ENCODE measurements around the gene GRIA4. TPM values are rescaled to one million over a fixed set of nuclear protein-coding genes. Genes with fewer than 3 reads are reported as not detected.

Gene GRIA4
- not detected in 2 replicates for total RNA-seq (2021)
- Bru-seq, nascent RNA: percentile 0 among the genes with signal in this experiment
- not detected for BruChase-seq, experiment 1, labeled RNA remaining after a 2-hour chase
- BruChase-seq, experiment 2, labeled RNA remaining after a 6-hour chase: percentile 0 among the genes with signal in this experiment
- long read RNA-seq: 0 reads

DNA sequence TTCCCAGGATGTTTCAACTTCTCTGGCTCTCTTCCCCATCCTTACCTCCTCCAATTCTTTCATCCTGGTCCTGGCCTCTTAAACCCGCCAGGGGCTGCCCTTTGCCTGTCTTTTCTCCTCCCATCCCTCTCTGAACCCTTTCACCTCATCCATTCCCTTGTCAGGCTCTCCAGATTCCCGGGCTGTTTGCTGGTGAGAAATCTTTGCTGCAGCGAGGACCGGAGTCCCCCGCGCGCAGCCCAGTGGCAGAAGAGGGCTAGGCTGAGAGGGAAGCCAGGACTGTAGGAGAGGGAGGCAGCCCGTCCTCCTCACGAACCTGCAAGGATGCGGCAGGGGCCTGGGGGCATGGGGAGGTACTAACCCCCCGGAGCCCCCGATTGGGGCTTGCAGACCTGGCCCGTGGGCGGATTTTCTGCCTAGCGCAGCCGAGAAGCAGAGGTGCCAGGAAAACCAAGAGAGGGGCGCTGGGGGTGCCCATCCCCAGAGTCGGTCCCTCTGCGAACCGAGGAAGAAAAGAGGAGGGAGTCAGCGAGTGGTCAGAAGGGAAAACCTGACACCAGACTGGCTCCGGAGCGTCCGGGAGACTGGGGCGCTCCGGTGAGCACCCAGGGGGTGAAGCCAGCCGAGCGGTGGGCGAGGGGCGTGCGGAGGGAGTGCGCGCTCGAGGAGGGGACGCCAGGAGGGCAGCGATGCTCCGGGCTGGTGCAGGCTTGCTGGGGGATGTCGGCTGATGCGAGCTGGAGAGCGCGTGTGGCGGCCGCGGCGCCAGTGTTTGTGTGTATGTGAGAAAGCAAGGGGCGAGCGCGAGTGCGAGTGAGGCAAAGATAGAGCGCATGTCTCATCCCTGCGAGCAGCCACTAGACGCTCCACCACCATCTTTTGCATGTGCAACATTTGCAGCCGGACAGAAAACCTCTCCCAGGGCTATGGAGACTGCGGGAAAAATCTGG is at the start of gene GRIA4:
GRIA4 (plus strand) TSS at position 242 of the 950 bp plus-strand sequence. CDS start 925 bp downstream, outside the sequence.
- Histone ChIP-seq H3K4me1 (ENCODE audit: insufficient read depth, low read length, poor library complexity, severe bottlenecking) (peaks cover 6% of the 10 kb centered on the region), H3K4me3 (ENCODE audit: low read depth, low read length, poor library complexity, severe bottlenecking) (peak within 1 kb of the TSS; percentile 16), H3K9me3 (ENCODE audit: low read depth, low read length, poor library complexity, severe bottlenecking) (no peaks in the 10 kb centered on the region), H3K27me3 (replicated peaks; ENCODE audit: insufficient read depth, low read depth, low read length, poor library complexity) (peaks cover 90% of the 10 kb centered on the region), H3K36me3 (ENCODE audit: insufficient read depth, low read length, poor library complexity, severe bottlenecking) (no peaks in the 10 kb centered on the region), H3K27ac (ENCODE audit: low read depth, low read length, poor library complexity, severe bottlenecking) (no peak within 1 kb of the TSS)
- CTCF ChIA-PET: no interaction called here
- POLR2A ChIA-PET (ENCODE audit: low non-redundant PET): no interaction called here
- intact Hi-C loops (cut with micrococcal nuclease; ENCODE audit: unreplicated experiment): no loop called here
- no TSS peak for BruUV-seq (replicated peaks)
- peak; percentile 52 for DNase-seq (ENCODE audit: low spot score)
- TF ChIP-seq EZH2 (IDR thresholded peaks at IDR 0.05; ENCODE audit: borderline replicate concordance, low read depth, low read length, poor library complexity, severe bottlenecking): no peak
- TF ChIP-seq CTCF (conservative IDR thresholded peaks at IDR 0.05; ENCODE audit: low read depth, low read length): no peak

DNA sequence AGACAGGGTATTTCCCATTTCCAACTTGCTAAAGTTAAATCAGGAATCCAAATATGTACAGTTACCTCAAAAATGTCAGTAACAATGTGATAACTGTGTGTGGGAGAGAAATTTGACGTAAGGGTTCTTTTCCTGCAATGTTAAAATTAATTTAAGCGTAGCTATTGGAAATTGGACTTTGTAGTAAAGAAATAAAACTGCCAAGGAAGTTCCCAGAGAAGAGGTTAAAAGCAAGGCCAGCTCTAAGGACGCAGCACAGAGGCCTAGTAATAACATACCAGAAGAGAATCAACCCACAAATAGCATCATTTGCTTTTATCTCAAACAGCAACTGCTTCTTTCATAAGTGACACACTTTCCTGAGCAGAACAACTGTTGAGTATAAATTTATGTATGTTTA is 36.8 kb upstream of the GRIA4 start:
- Histone ChIP-seq H3K4me1 (ENCODE audit: insufficient read depth, low read length, poor library complexity, severe bottlenecking) (no peaks in the 10 kb centered on the region), H3K9me3 (ENCODE audit: low read depth, low read length, poor library complexity, severe bottlenecking) (no peaks in the 10 kb centered on the region), H3K4me3 (ENCODE audit: low read depth, low read length, poor library complexity, severe bottlenecking) (no peak overlapping the region), H3K27me3 (replicated peaks; ENCODE audit: insufficient read depth, low read depth, low read length, poor library complexity) (no peaks in the 10 kb centered on the region), H3K27ac (ENCODE audit: low read depth, low read length, poor library complexity, severe bottlenecking) (no peak overlapping the region), H3K36me3 (ENCODE audit: insufficient read depth, low read length, poor library complexity, severe bottlenecking) (no peaks in the 10 kb centered on the region)
- intact Hi-C loops (cut with micrococcal nuclease; ENCODE audit: unreplicated experiment): no loop called here
- no TSS peak for BruUV-seq (replicated peaks)
- CTCF ChIA-PET: no interaction called here
- no peak for DNase-seq (ENCODE audit: low spot score)
- POLR2A ChIA-PET (ENCODE audit: low non-redundant PET): no interaction called here
- TF ChIP-seq CTCF (conservative IDR thresholded peaks at IDR 0.05; ENCODE audit: low read depth, low read length) (no peak), EZH2 (IDR thresholded peaks at IDR 0.05; ENCODE audit: borderline replicate concordance, low read depth, low read length, poor library complexity, severe bottlenecking) (no peak)

- Histone ChIP-seq H3K4me3 (ENCODE audit: low read depth, low read length, poor library complexity, severe bottlenecking) (no peak overlapping the region), H3K9me3 (ENCODE audit: low read depth, low read length, poor library complexity, severe bottlenecking) (no peaks in the 10 kb centered on the region), H3K4me1 (ENCODE audit: insufficient read depth, low read length, poor library complexity, severe bottlenecking) (no peaks in the 10 kb centered on the region), H3K27ac (ENCODE audit: low read depth, low read length, poor library complexity, severe bottlenecking) (no peak overlapping the region), H3K36me3 (ENCODE audit: insufficient read depth, low read length, poor library complexity, severe bottlenecking) (no peaks in the 10 kb centered on the region), H3K27me3 (replicated peaks; ENCODE audit: insufficient read depth, low read depth, low read length, poor library complexity) (no peaks in the 10 kb centered on the region)
- TF ChIP-seq EZH2 (IDR thresholded peaks at IDR 0.05; ENCODE audit: borderline replicate concordance, low read depth, low read length, poor library complexity, severe bottlenecking): no peak
- no peak for TF ChIP-seq CTCF (conservative IDR thresholded peaks at IDR 0.05; ENCODE audit: low read depth, low read length)
- intact Hi-C loops (cut with micrococcal nuclease; ENCODE audit: unreplicated experiment): no loop called here
- no peak for DNase-seq (ENCODE audit: low spot score)
- ChIA-PET CTCF (no interaction called here), POLR2A (ENCODE audit: low non-redundant PET) (no interaction called here)
- BruUV-seq (replicated peaks): no TSS peak
Measured at GRCh38 chr11:105574974-105575373, 34.9 kb upstream of the GRIA4 start.

Data from A673 (cell line).